GM19328 (cell line): Measurements from ENCODE around the gene TESK2.

Source experiments
- ATAC-seq: cut with Tn5 transposase; IDR thresholded peaks from one replicate; pipeline ENCODE4 v1.9.1; 2021; ENCODE audit warnings: mild to moderate bottlenecking, moderate library complexity; ENCODE audit not compliant: unreplicated experiment

The TESK2 gene

GRCh38 chr1:45344499-45344898 lies 146.5 kb downstream of the TESK2 start:
- no peak for ATAC-seq

- no peak for ATAC-seq
These were observed 150.0 kb downstream of the TESK2 start for GRCh38 chr1:45340816-45341466.

- ATAC-seq = peak; percentile 76
These were observed 151.0 kb downstream of the TESK2 start, which contains the start of the genes MUTYH and TOE1 for GRCh38 chr1:45339789-45340558. MUTYH (minus strand) TSS chr1:45340440; CDS start chr1:45334505, 5,935 bp downstream. TOE1 (plus strand) TSS chr1:45340170; CDS start chr1:45340253, 83 bp downstream.

- no peak for ATAC-seq
These were observed 153.2 kb downstream of the TESK2 start for GRCh38 chr1:45337630-45338325.

GRCh38 chr1:45335855-45336324 lies 155.1 kb downstream of the TESK2 start:
- ATAC-seq = no peak

GRCh38 chr1:45334308-45335245 lies 156.4 kb downstream of the TESK2 start:
- no peak for ATAC-seq

GRCh38 chr1:45332346-45332720 lies 158.6 kb downstream of the TESK2 start:
- ATAC-seq = no peak

- ATAC-seq = no peak
These were observed 159.3 kb downstream of the TESK2 start for GRCh38 chr1:45331436-45332345.

- ATAC-seq = no peak
These were observed 161.5 kb downstream of the TESK2 start for GRCh38 chr1:45329445-45329844.

- no peak for ATAC-seq
These were observed 162.3 kb downstream of the TESK2 start for GRCh38 chr1:45328680-45329079.

- no peak for ATAC-seq
These were observed 163.1 kb downstream of the TESK2 start for GRCh38 chr1:45327644-45328515.

- ATAC-seq = no peak
These were observed 164.0 kb downstream of the TESK2 start, which contains the start of gene HPDL for GRCh38 chr1:45326627-45327623. HPDL (plus strand) TSS chr1:45326895; CDS start chr1:45327149, 254 bp downstream.

- ATAC-seq = no peak
These were observed 165.0 kb downstream of the TESK2 start for GRCh38 chr1:45325851-45326506.

- no peak for ATAC-seq
These were observed 168.4 kb downstream of the TESK2 start for GRCh38 chr1:45322486-45323040.

GRCh38 chr1:45321444-45321843 lies 169.5 kb downstream of the TESK2 start:
- no peak for ATAC-seq

- no peak for ATAC-seq
These were observed 171.2 kb downstream of the TESK2 start for GRCh38 chr1:45319761-45320160.
